Stimulated activated CD8-positive, alpha-beta memory T cell treated with anti-CD3 and anti-CD28 coated beads, Interleukin-7, amount 100 ng/mL, for 48 hours (primary cell): ENCODE results near the gene GSDMA.
A peak's percentile ranks its signal among the peaks of the same experiment; 100 is the strongest.

Experiments used
- DNase-seq, 2 donors: peaks; one replicate each; pipeline ENCODE4 v3.0.0-alpha.2; 2020; ENCODE audit warnings: low read depth in 1 of 2; ENCODE audit errors: extremely low read depth in 1 of 2

The GSDMA gene

GRCh38 chr17:40019140-40019991, 56.6 kb downstream of the GSDMA start:
- no peak for DNase-seq

- DNase-seq = no peak
Measured at GRCh38 chr17:40020146-40020545, 57.3 kb downstream of the GSDMA start.

- DNase-seq = no peak
Measured at GRCh38 chr17:40021451-40021971, 58.7 kb downstream of the GSDMA start.

GRCh38 chr17:40022497-40022896, 59.7 kb downstream of the GSDMA start:
- no peak for DNase-seq

GRCh38 chr17:40022961-40023541, 60.2 kb downstream of the GSDMA start:
- no peak for DNase-seq

- no peak for DNase-seq
Measured at GRCh38 chr17:40023590-40024292, 60.9 kb downstream of the GSDMA start.

GRCh38 chr17:40024901-40025300, 62.1 kb downstream of the GSDMA start:
- DNase-seq = no peak

GRCh38 chr17:40025559-40025958, 62.8 kb downstream of the GSDMA start:
- DNase-seq = no peak

- DNase-seq = no peak
Measured at GRCh38 chr17:40025991-40026815, 63.4 kb downstream of the GSDMA start.

GRCh38 chr17:40026816-40027613, 64.2 kb downstream of the GSDMA start:
- peak; percentile 33 to 59 for DNase-seq
